HUES48 (cell line): ENCODE results near the gene EVC.

ENCODE experiments used
- H3K27ac ChIP-seq: one replicate; pipeline ENCODE4 v1.7.0; 2013; ENCODE audit warnings: low read depth, low read length, inconsistent platforms
- H3K27me3 ChIP-seq: 2 replicates; pipeline ENCODE4 v1.6.1; 2013; ENCODE audit warnings: mild to moderate bottlenecking, low read length; ENCODE audit not compliant: control insufficient read depth, insufficient read depth
- H3K36me3 ChIP-seq: 2 replicates; pipeline ENCODE4 v1.6.1; 2013; ENCODE audit warnings: low read length; ENCODE audit not compliant: control insufficient read depth, insufficient read depth
- H3K4me1 ChIP-seq: 2 replicates; pipeline ENCODE4 v1.6.1; 2013; ENCODE audit warnings: mild to moderate bottlenecking, low read length; ENCODE audit not compliant: control insufficient read depth, insufficient read depth
- H3K4me3 ChIP-seq: 2 replicates; pipeline ENCODE4 v1.5.1; 2013; ENCODE audit warnings: mild to moderate bottlenecking, low read depth, low read length
- H3K9ac ChIP-seq: 2 replicates; pipeline ENCODE4 v1.6.1; 2013; ENCODE audit warnings: mild to moderate bottlenecking, low read depth, low read length, moderate library complexity
- H3K9me3 ChIP-seq: 2 replicates; pipeline ENCODE4 v1.6.1; 2013; ENCODE audit warnings: low read length; ENCODE audit not compliant: control insufficient read depth, insufficient read depth

Gene EVC

GRCh38 chr4:5710961-5711478, at the start of gene EVC:
Gene EVC (plus strand): TSS chr4:5711201. CDS start chr4:5711381, 180 bp downstream.
- H3K27me3 ChIP-seq: peaks cover 35% of the 10 kb centered on the region
- H3K4me3 ChIP-seq: peak within 1 kb of the TSS; percentile 62
- H3K27ac ChIP-seq: no peak within 1 kb of the TSS

GRCh38 chr4:5661237-5661636, 49.8 kb upstream of the EVC start:
- no peaks in the 10 kb centered on the region for H3K9me3 ChIP-seq
- H3K9ac ChIP-seq: no peak overlapping the region
- H3K36me3 ChIP-seq: peaks cover 23% of the 10 kb centered on the region
- H3K4me3 ChIP-seq: no peak overlapping the region
- H3K4me1 ChIP-seq: no peaks in the 10 kb centered on the region
- H3K27me3 ChIP-seq: no peaks in the 10 kb centered on the region
- no peak overlapping the region for H3K27ac ChIP-seq

More at GRCh38 chr4:5710961-5711478, at the start of gene EVC:
- H3K4me1 ChIP-seq: peaks cover 18% of the 10 kb centered on the region
- no peak within 1 kb of the TSS for H3K9ac ChIP-seq
- no peaks in the 10 kb centered on the region for H3K9me3 ChIP-seq
- no peaks in the 10 kb centered on the region for H3K36me3 ChIP-seq

DNA sequence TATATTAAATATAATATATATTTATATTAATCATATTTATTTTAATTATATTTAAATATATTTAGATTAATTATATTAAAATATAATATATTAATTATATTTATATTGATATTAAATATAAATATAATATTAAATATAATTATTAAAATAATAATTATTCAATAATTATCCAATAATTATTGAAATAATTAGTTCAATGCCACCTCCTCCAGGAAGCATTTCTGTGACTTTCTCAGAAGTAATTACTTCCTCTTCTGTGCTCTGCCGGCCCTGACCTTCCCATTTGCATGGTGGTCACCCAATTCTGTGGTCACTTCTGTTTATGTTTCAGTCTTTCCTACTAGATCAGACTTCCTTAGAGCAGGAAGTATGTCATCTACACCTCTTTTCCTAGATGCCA, 48.4 kb upstream of the EVC start:
- H3K27me3 ChIP-seq: no peaks in the 10 kb centered on the region
- no peaks in the 10 kb centered on the region for H3K4me1 ChIP-seq
- H3K27ac ChIP-seq: no peak overlapping the region
- H3K36me3 ChIP-seq: peaks cover 23% of the 10 kb centered on the region
- H3K9ac ChIP-seq: no peak overlapping the region
- H3K4me3 ChIP-seq: no peak overlapping the region
- peaks cover 3% of the 10 kb centered on the region; the same call in 1 of the 2 replicates for H3K9me3 ChIP-seq

DNA sequence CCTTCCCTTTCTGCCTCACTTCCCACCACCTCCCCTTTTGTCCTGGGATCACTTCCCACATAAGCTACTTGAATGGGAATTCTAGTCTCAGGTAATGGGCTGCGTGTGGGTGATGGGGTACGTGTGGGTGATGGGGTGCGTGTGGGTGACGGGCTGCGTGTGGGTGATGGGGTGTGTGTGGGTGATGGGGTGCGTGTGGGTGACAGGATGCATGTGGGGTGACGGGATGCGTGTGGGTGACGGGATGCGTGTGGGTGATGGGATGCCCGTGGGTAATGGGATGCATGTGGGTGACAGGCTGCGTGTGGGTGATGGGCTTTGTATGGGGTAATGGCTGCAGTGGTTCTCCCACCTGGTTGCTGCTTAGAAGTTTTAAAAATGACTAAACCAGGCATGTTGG, 46.2 kb upstream of the EVC start:
- Histone ChIP-seq H3K9ac (no peak overlapping the region), H3K4me3 (no peak overlapping the region), H3K36me3 (peaks cover 23% of the 10 kb centered on the region), H3K4me1 (no peaks in the 10 kb centered on the region), H3K27ac (no peak overlapping the region), H3K9me3 (peaks cover 13% of the 10 kb centered on the region), H3K27me3 (no peaks in the 10 kb centered on the region)

GRCh38 chr4:5666741-5667140, 44.3 kb upstream of the EVC start:
- Histone ChIP-seq H3K27ac (no peak overlapping the region), H3K9me3 (peaks cover 19% of the 10 kb centered on the region), H3K27me3 (no peaks in the 10 kb centered on the region), H3K4me3 (no peak overlapping the region), H3K36me3 (peaks cover 20% of the 10 kb centered on the region), H3K4me1 (no peaks in the 10 kb centered on the region), H3K9ac (no peak overlapping the region)

DNA sequence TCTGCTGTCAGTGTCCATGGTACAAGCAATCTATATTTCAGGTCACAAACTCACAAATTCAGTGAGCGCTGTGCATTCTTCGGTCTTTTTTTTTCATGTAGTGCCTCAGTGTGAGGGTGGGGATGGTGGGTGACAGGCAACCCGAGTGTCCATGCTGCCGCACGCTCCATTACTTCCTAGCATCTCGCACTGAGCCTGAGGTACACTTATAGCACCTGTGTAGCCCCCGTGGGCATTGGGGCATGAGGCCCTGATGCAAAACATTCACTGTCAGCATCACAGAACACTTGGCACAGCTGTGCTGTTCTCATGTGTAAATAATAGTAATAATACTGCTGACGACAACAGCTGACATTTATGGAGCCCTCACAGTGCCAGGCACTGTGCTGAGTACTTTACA, 34.2 kb upstream of the EVC start:
- Histone ChIP-seq H3K27ac (no peak overlapping the region), H3K27me3 (no peaks in the 10 kb centered on the region), H3K4me3 (no peak overlapping the region), H3K36me3 (peaks cover 15% of the 10 kb centered on the region), H3K9ac (no peak overlapping the region), H3K4me1 (no peaks in the 10 kb centered on the region), H3K9me3 (no peaks in the 10 kb centered on the region)

- Histone ChIP-seq H3K27me3 (no peaks in the 10 kb centered on the region), H3K27ac (no peak overlapping the region), H3K4me1 (no peaks in the 10 kb centered on the region), H3K9ac (no peak overlapping the region), H3K9me3 (no peaks in the 10 kb centered on the region), H3K36me3 (peaks cover 24% of the 10 kb centered on the region), H3K4me3 (no peak overlapping the region)
Measured at GRCh38 chr4:5678977-5679376, 32.0 kb upstream of the EVC start.

- Histone ChIP-seq H3K4me3 (no peak overlapping the region), H3K9ac (no peak overlapping the region), H3K9me3 (no peaks in the 10 kb centered on the region), H3K36me3 (peaks cover 57% of the 10 kb centered on the region), H3K27ac (no peak overlapping the region), H3K27me3 (no peaks in the 10 kb centered on the region), H3K4me1 (no peaks in the 10 kb centered on the region)
Measured at GRCh38 chr4:5683566-5683965, 27.4 kb upstream of the EVC start.

GRCh38 chr4:5685296-5685695, 25.7 kb upstream of the EVC start:
- Histone ChIP-seq H3K36me3 (peaks cover 71% of the 10 kb centered on the region), H3K27ac (no peak overlapping the region), H3K27me3 (no peaks in the 10 kb centered on the region), H3K4me1 (no peaks in the 10 kb centered on the region), H3K9ac (no peak overlapping the region), H3K9me3 (no peaks in the 10 kb centered on the region), H3K4me3 (no peak overlapping the region)

DNA sequence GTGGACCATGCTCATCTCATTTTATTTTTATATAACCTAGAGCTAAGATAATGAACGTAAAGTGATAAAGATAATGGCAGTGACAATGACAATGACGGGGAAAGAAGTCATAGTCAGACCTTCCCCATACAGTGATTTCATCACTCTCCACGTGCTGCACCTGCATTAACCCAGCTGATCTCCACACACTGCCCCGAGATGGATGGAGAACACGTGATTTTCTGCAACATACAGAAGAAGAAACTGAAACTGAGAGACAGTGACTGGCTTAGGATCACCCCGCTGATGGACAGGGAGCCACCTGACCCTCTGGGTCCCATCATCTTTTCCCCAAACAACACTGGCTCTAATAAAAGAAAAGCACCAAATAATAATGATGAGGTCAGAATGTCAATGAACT, 24.7 kb upstream of the EVC start:
- Histone ChIP-seq H3K4me3 (no peak overlapping the region), H3K9ac (no peak overlapping the region), H3K36me3 (peaks cover 70% of the 10 kb centered on the region), H3K9me3 (no peaks in the 10 kb centered on the region), H3K27me3 (no peaks in the 10 kb centered on the region), H3K4me1 (no peaks in the 10 kb centered on the region), H3K27ac (no peak overlapping the region)

GRCh38 chr4:5689065-5689464, 21.9 kb upstream of the EVC start:
- peaks cover 75% of the 10 kb centered on the region for H3K36me3 ChIP-seq
- no peaks in the 10 kb centered on the region for H3K9me3 ChIP-seq
- H3K4me1 ChIP-seq: no peaks in the 10 kb centered on the region
- H3K27ac ChIP-seq: no peak overlapping the region
- H3K4me3 ChIP-seq: no peak overlapping the region
- no peaks in the 10 kb centered on the region for H3K27me3 ChIP-seq
- H3K9ac ChIP-seq: no peak overlapping the region
